ENCODE results near the gene ARG1. TPM values are rescaled to one million over a fixed set of nuclear protein-coding genes. Genes with fewer than 3 reads are reported as not detected.

Gene ARG1
- total RNA-seq, 1 donor from 2014 or later: not detected

GRCh38 chr6:131615275-131615674, 42.2 kb downstream of the ARG1 start:
- no peak for DNase-seq
- Mint-ChIP-seq H3K9me3 (no peaks in the 10 kb centered on the region), H3K27ac (no peak overlapping the region), H3K4me1 (no peaks in the 10 kb centered on the region), H3K36me3 (ENCODE audit: low read depth) (peaks cover 78% of the 10 kb centered on the region), H3K27me3 (no peaks in the 10 kb centered on the region), H3K4me3 (no peak overlapping the region)
- intact Hi-C loops (cut with micrococcal nuclease): no loop called here
- no peak for TF ChIP-seq CTCF (IDR thresholded peaks at IDR 0.05)
- ChIA-PET POLR2A (no interaction called here), CTCF (interaction anchor here (0.6 kb wide), 1 partner anchor 14 kb away, joined by 3 read pairs; no protein-coding TSS in a partner anchor)
- ATAC-seq (ENCODE audit: low read depth): no peak

GRCh38 chr6:131627724-131628682, 55.0 kb downstream of the ARG1 start, which contains the start of gene MED23:
Gene MED23, minus strand, starts transcription at chr6:131628242. Its CDS starts 193 bp downstream, at chr6:131628049.
- intact Hi-C loops (cut with micrococcal nuclease): loop anchor here (1.0 to 5.0 kb wide), 10 partner anchors 55 to 1187 kb away; partner anchors contain the start of genes AKAP7, EPB41L2, RPS12 and STX7
- Mint-ChIP-seq H3K4me1 (peaks cover 31% of the 10 kb centered on the region), H3K27me3 (no peaks in the 10 kb centered on the region), H3K36me3 (ENCODE audit: low read depth) (peaks cover 31% of the 10 kb centered on the region), H3K9me3 (no peaks in the 10 kb centered on the region), H3K4me3 (peak within 1 kb of the TSS; percentile 99), H3K27ac (peak within 1 kb of the TSS; percentile 94)
- POLR2A ChIA-PET: interaction anchor here (0.5 to 1.5 kb wide), 14 partner anchors 9 to 639 kb away, joined by 3 to 6 read pairs (median 3); partner anchors contain the start of gene EPB41L2
- peak; percentile 62 for TF ChIP-seq CTCF (IDR thresholded peaks at IDR 0.05)
- DNase-seq (peak; percentile 98), ATAC-seq (ENCODE audit: low read depth) (peak; percentile 95)
- CTCF ChIA-PET: interaction anchor here (0.7 to 3.6 kb wide), 23 partner anchors 9 to 743 kb away, joined by 3 to 21 read pairs (median 5); partner anchors contain the start of gene ENPP3

GRCh38 chr6:131628726-131629125, 55.7 kb downstream of the ARG1 start:
- Mint-ChIP-seq H3K27ac (peak overlapping the region; percentile 94), H3K36me3 (ENCODE audit: low read depth) (peaks cover 24% of the 10 kb centered on the region), H3K4me3 (peak overlapping the region; percentile 99), H3K4me1 (peaks cover 31% of the 10 kb centered on the region), H3K9me3 (no peaks in the 10 kb centered on the region), H3K27me3 (no peaks in the 10 kb centered on the region)
- ChIA-PET CTCF (interaction anchor here (0.7 to 3.6 kb wide), 21 partner anchors 8 to 743 kb away, joined by 3 to 21 read pairs (median 5); partner anchors contain the start of gene ENPP3), POLR2A (interaction anchor here (0.7 to 1.5 kb wide), 4 partner anchors 9 to 61 kb away, joined by 3 to 6 read pairs (median 4); no protein-coding TSS in a partner anchor)
- no peak for ATAC-seq (ENCODE audit: low read depth)
- no peak for TF ChIP-seq CTCF (IDR thresholded peaks at IDR 0.05)
- intact Hi-C loops (cut with micrococcal nuclease): loop anchor here (1.0 to 5.0 kb wide), 10 partner anchors 55 to 1186 kb away; partner anchors contain the start of genes AKAP7, EPB41L2, RPS12 and STX7
- no peak for DNase-seq

- peaks cover 32% of the 10 kb centered on the region for H3K4me1 Mint-ChIP-seq
- no peaks in the 10 kb centered on the region for H3K9me3 Mint-ChIP-seq
- H3K27ac Mint-ChIP-seq: no peak overlapping the region
- intact Hi-C loops (cut with micrococcal nuclease): loop anchor here (2.0 to 5.0 kb wide), 5 partner anchors 283 to 1185 kb away; partner anchors contain the start of genes AKAP7, EPB41L2, RPS12 and STX7
- ATAC-seq (ENCODE audit: low read depth): no peak
- no peak overlapping the region for H3K4me3 Mint-ChIP-seq
- ChIA-PET POLR2A (no interaction called here), CTCF (interaction anchor here (1.2 to 3.6 kb wide), 5 partner anchors 32 to 744 kb away, joined by 4 to 21 read pairs (median 11); no protein-coding TSS in a partner anchor)
- H3K27me3 Mint-ChIP-seq: peaks cover 2% of the 10 kb centered on the region
- DNase-seq: no peak
- TF ChIP-seq CTCF (IDR thresholded peaks at IDR 0.05): no peak
- H3K36me3 Mint-ChIP-seq (ENCODE audit: low read depth): peaks cover 16% of the 10 kb centered on the region
These were observed 56.6 kb downstream of the ARG1 start for GRCh38 chr6:131629651-131630050.
